Chondrocyte (in vitro differentiated cells): ENCODE measurements around the gene RC3H1. TPM values are rescaled to one million over a fixed set of nuclear protein-coding genes. Genes with fewer than 3 reads are reported as not detected.
A peak's percentile ranks its signal among the peaks of the same experiment; 100 is the strongest.

Experiments
- DNase-seq: peaks from one replicate; pipeline ENCODE4 v3.0.0; 2021; ENCODE audit warnings: mixed read lengths, low spot score
- H3K27ac Mint-ChIP-seq: one replicate; pipeline ENCODE4 v1.8.0; 2021; ENCODE audit warnings: mild to moderate bottlenecking, moderate library complexity, mixed read lengths; ENCODE audit not compliant: unreplicated experiment
- H3K27me3 Mint-ChIP-seq: 2 replicates; pipeline ENCODE4 v1.8.0; 2021; ENCODE audit warnings: low read depth, mixed read lengths
- H3K36me3 Mint-ChIP-seq: 2 replicates; pipeline ENCODE4 v1.8.0; 2021; ENCODE audit warnings: low read depth, mixed read lengths
- H3K4me1 Mint-ChIP-seq: 2 replicates; pipeline ENCODE4 v1.8.0; 2021; ENCODE audit warnings: low read depth, mild to moderate bottlenecking, mixed read lengths
- H3K4me3 Mint-ChIP-seq: one replicate; pipeline ENCODE4 v1.8.0; 2021; ENCODE audit warnings: mild to moderate bottlenecking, moderate library complexity, mixed read lengths; ENCODE audit not compliant: unreplicated experiment
- H3K9me3 Mint-ChIP-seq: 2 replicates; pipeline ENCODE4 v1.8.0; 2021; ENCODE audit warnings: low read depth, mixed read lengths
- CTCF ChIP-seq: fragments of 200-600 bp; sonication (generic); IDR thresholded peaks from 2 replicates; pipeline ENCODE4 v1.5.0; 2021; ENCODE audit warnings: antibody characterized with exemption, mild to moderate bottlenecking, moderate library complexity
- total RNA-seq: library from RNA; stranded (reverse); gene quantifications from 3 replicates; pipeline ENCODE4 v1.2.1, GENCODE V29; 2021

Gene RC3H1
- total RNA-seq, 1 donor from 2014 or later, result 24.7 TPM

- Mint-ChIP-seq H3K9me3 (no peaks in the 10 kb centered on the region), H3K4me1 (peaks cover 37% of the 10 kb centered on the region)
- DNase-seq, result no peak
Measured at GRCh38 chr1:174023440-174023839, 1.3 kb upstream of the RC3H1 start.

GRCh38 chr1:174022976-174023277 is 770 bp upstream of the RC3H1 start:
- Mint-ChIP-seq H3K27ac (peak overlapping the region; percentile 99), H3K9me3 (no peaks in the 10 kb centered on the region), H3K27me3 (no peaks in the 10 kb centered on the region), H3K4me3 (peak overlapping the region; percentile 93), H3K4me1 (peaks cover 39% of the 10 kb centered on the region), H3K36me3 (no peaks in the 10 kb centered on the region)
- TF ChIP-seq CTCF, result no peak
- DNase-seq, result no peak

More at GRCh38 chr1:174023440-174023839, 1.3 kb upstream of the RC3H1 start:
- H3K27ac Mint-ChIP-seq, result peak overlapping the region; percentile 99
- no peaks in the 10 kb centered on the region for H3K27me3 Mint-ChIP-seq
- no peaks in the 10 kb centered on the region for H3K36me3 Mint-ChIP-seq
- TF ChIP-seq CTCF, result no peak
- H3K4me3 Mint-ChIP-seq, result peak overlapping the region; percentile 10

- H3K36me3 Mint-ChIP-seq, result no peaks in the 10 kb centered on the region
- no peaks in the 10 kb centered on the region for H3K27me3 Mint-ChIP-seq
- peak overlapping the region; percentile 87 for H3K27ac Mint-ChIP-seq
- H3K4me1 Mint-ChIP-seq, result peaks cover 50% of the 10 kb centered on the region
- no peaks in the 10 kb centered on the region for H3K9me3 Mint-ChIP-seq
- peak; percentile 13 for TF ChIP-seq CTCF
- no peak for DNase-seq
- H3K4me3 Mint-ChIP-seq, result peak overlapping the region; percentile 93
Measured at GRCh38 chr1:174021591-174022079, 522 bp downstream of the RC3H1 start.

- Mint-ChIP-seq H3K36me3 (no peaks in the 10 kb centered on the region), H3K4me1 (peaks cover 56% of the 10 kb centered on the region), H3K9me3 (no peaks in the 10 kb centered on the region), H3K4me3 (no peak overlapping the region), H3K27me3 (no peaks in the 10 kb centered on the region), H3K27ac (no peak overlapping the region)
- DNase-seq, result no peak
- TF ChIP-seq CTCF, result no peak
Measured at GRCh38 chr1:174018565-174018964, 3.6 kb downstream of the RC3H1 start.

GRCh38 chr1:174017231-174017970 is 4.8 kb downstream of the RC3H1 start:
- Mint-ChIP-seq H3K36me3 (no peaks in the 10 kb centered on the region), H3K27ac (peak overlapping the region; percentile 49), H3K4me3 (no peak overlapping the region), H3K4me1 (peaks cover 47% of the 10 kb centered on the region), H3K27me3 (no peaks in the 10 kb centered on the region), H3K9me3 (no peaks in the 10 kb centered on the region)
- DNase-seq, result no peak
- no peak for TF ChIP-seq CTCF
